MM.1S (cell line): ENCODE results near the gene DNAH9.

Source experiments
- EZH2 ChIP-seq: fragments of 300-600 bp; sonication (generic); optimal IDR thresholded peaks from 2 replicates; pipeline ENCODE3; 2017; ENCODE audit warnings: low read depth, mild to moderate bottlenecking, antibody characterized with exemption, low read length, mixed read lengths
- TF ChIP-seq, protein P1 (sequence below): fragments of 300-600 bp; sonication (generic); IDR thresholded peaks from 2 replicates; pipeline ENCODE4 v1.5.1; 2016; ENCODE audit warnings: antibody characterized with exemption, low read length, mixed read lengths

DNA sequence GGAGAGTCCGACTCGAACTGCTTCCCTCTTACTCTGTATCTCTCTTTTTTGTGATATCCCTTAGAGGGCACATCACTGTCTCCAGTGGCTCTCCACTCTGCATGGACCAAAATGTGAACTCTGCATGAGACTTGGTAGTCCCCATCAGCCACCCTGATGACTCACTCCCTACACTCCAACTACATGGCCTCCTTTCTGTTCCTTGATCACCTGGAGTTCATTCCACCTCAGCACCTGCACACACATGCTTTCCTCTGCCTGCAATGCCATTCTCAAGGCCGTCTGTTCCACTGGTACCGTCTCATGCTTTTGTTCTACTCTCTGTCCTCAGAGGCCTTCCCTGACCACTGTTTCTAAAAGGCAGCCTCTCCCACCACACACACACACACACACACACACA, 109.3 kb downstream of the DNAH9 start:
- TF ChIP-seq, protein P1, sequence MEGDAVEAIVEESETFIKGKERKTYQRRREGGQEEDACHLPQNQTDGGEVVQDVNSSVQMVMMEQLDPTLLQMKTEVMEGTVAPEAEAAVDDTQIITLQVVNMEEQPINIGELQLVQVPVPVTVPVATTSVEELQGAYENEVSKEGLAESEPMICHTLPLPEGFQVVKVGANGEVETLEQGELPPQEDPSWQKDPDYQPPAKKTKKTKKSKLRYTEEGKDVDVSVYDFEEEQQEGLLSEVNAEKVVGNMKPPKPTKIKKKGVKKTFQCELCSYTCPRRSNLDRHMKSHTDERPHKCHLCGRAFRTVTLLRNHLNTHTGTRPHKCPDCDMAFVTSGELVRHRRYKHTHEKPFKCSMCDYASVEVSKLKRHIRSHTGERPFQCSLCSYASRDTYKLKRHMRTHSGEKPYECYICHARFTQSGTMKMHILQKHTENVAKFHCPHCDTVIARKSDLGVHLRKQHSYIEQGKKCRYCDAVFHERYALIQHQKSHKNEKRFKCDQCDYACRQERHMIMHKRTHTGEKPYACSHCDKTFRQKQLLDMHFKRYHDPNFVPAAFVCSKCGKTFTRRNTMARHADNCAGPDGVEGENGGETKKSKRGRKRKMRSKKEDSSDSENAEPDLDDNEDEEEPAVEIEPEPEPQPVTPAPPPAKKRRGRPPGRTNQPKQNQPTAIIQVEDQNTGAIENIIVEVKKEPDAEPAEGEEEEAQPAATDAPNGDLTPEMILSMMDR = no peak
- TF ChIP-seq EZH2 = no peak
